H9 (cell line): ENCODE measurements around the gene RANBP9. TPM values are rescaled to one million over a fixed set of nuclear protein-coding genes. Genes with fewer than 3 reads are reported as not detected.

Experiments
- DNase-seq: peaks from one replicate; pipeline ENCODE4 v3.0.0-alpha.2; 2017
- H2AFZ ChIP-seq: one replicate; pipeline ENCODE4 v1.6.1; 2013; ENCODE audit warnings: mild to moderate bottlenecking, low read length, control low read depth, moderate library complexity
- H2AK5ac ChIP-seq: 2 replicates; pipeline ENCODE4 v1.6.1; 2013; ENCODE audit warnings: low read length, control low read depth, mixed read lengths; ENCODE audit not compliant: insufficient read length
- H2BK120ac ChIP-seq: one replicate; pipeline ENCODE4 v1.6.1; 2013; ENCODE audit warnings: low read depth, mild to moderate bottlenecking, low read length, control low read depth, inconsistent platforms; ENCODE audit not compliant: poor library complexity, severe bottlenecking
- H2BK12ac ChIP-seq: 2 replicates; pipeline ENCODE4 v1.6.1; 2013; ENCODE audit warnings: low read length, control low read depth, mixed read lengths, low read depth; ENCODE audit not compliant: insufficient read length
- H2BK15ac ChIP-seq: 2 replicates; pipeline ENCODE4 v1.6.1; 2013; ENCODE audit warnings: low read depth, low read length, control low read depth
- H2BK20ac ChIP-seq: one replicate; pipeline ENCODE4 v1.6.1; 2013; ENCODE audit warnings: low read depth, mild to moderate bottlenecking, low read length, control low read depth, inconsistent platforms; ENCODE audit not compliant: poor library complexity, severe bottlenecking
- H2BK5ac ChIP-seq: 2 replicates; pipeline ENCODE4 v1.6.1; 2013; ENCODE audit warnings: low read length, control low read depth, mixed read lengths; ENCODE audit not compliant: insufficient read length
- H3K14ac ChIP-seq: 2 replicates; pipeline ENCODE4 v1.6.1; 2013; ENCODE audit warnings: low read length, control low read depth; ENCODE audit not compliant: insufficient read depth
- H3K18ac ChIP-seq: 2 replicates; pipeline ENCODE4 v1.6.1; 2013; ENCODE audit warnings: low read depth, mild to moderate bottlenecking, mixed read lengths, low read length, control low read depth; ENCODE audit not compliant: insufficient read length
- H3K23ac ChIP-seq: 2 replicates; pipeline ENCODE4 v1.6.1; 2013; ENCODE audit warnings: low read length, control low read depth, mixed read lengths, low read depth; ENCODE audit not compliant: insufficient read length
- H3K23me2 ChIP-seq: 2 replicates; pipeline ENCODE4 v1.6.1; 2013; ENCODE audit warnings: low read depth, mild to moderate bottlenecking, mixed read lengths, low read length, control low read depth; ENCODE audit not compliant: insufficient read length, poor library complexity, severe bottlenecking
- H3K27ac ChIP-seq: 2 replicates; pipeline ENCODE4 v1.5.1; 2013; ENCODE audit warnings: low read length, control low read depth, mixed read lengths, low read depth; ENCODE audit not compliant: insufficient read length
- H3K27me3 ChIP-seq: 2 replicates; pipeline ENCODE4 v1.6.1; 2013; ENCODE audit warnings: low read length, control low read depth, inconsistent platforms; ENCODE audit not compliant: insufficient read depth
- H3K4ac ChIP-seq: 2 replicates; pipeline ENCODE4 v1.6.1; 2013; ENCODE audit warnings: low read depth, mild to moderate bottlenecking, control low read depth, inconsistent platforms, low read length, moderate library complexity
- H3K4me1 ChIP-seq: 2 replicates; pipeline ENCODE4 v1.6.1; 2013; ENCODE audit warnings: low read length, control low read depth, inconsistent platforms; ENCODE audit not compliant: insufficient read depth
- H3K4me2 ChIP-seq: 2 replicates; pipeline ENCODE4 v1.6.1; 2013; ENCODE audit warnings: low read length, control low read depth, mixed read lengths; ENCODE audit not compliant: insufficient read length, insufficient read depth
- H3K56ac ChIP-seq: 2 replicates; pipeline ENCODE4 v1.6.1; 2013; ENCODE audit warnings: low read depth, mild to moderate bottlenecking, mixed read lengths, low read length, control low read depth; ENCODE audit not compliant: insufficient read length
- H3K79me1 ChIP-seq: 2 replicates; pipeline ENCODE4 v1.6.1; 2013; ENCODE audit warnings: low read depth, mild to moderate bottlenecking, moderate library complexity, low read length, control low read depth, inconsistent platforms; ENCODE audit not compliant: insufficient read depth, poor library complexity, severe bottlenecking
- H3K79me2 ChIP-seq: 2 replicates; pipeline ENCODE4 v1.6.1; 2013; ENCODE audit warnings: low read length, control low read depth, inconsistent platforms; ENCODE audit not compliant: insufficient read depth
- H3K9ac ChIP-seq: 2 replicates; pipeline ENCODE4 v1.6.1; 2013; ENCODE audit warnings: low read length, control low read depth, mixed read lengths; ENCODE audit not compliant: insufficient read length; ENCODE audit errors: extremely low read depth
- H3K9me3 ChIP-seq: one replicate; pipeline ENCODE4 v1.6.1; 2013; ENCODE audit warnings: low read depth, low read length, inconsistent platforms; ENCODE audit not compliant: control insufficient read depth
- H3T11ph ChIP-seq: one replicate; pipeline ENCODE4 v1.6.1; 2013; ENCODE audit warnings: mild to moderate bottlenecking, low read length, control low read depth, inconsistent platforms
- H4K20me1 ChIP-seq: one replicate; pipeline ENCODE4 v1.6.1; 2013; ENCODE audit not compliant: control insufficient read depth, insufficient read length, insufficient read depth
- H4K5ac ChIP-seq: 2 replicates; pipeline ENCODE4 v1.6.1; 2013; ENCODE audit warnings: low read depth, mild to moderate bottlenecking, mixed read lengths, low read length, control low read depth; ENCODE audit not compliant: insufficient read length
- H4K8ac ChIP-seq: replicated peaks from 2 replicates; pipeline ENCODE4 v1.6.1; 2013; ENCODE audit warnings: low read length, control low read depth, mixed read lengths, low read depth; ENCODE audit not compliant: insufficient read length
- H4K91ac ChIP-seq: 2 replicates; pipeline ENCODE4 v1.6.1; 2013; ENCODE audit warnings: low read depth, mild to moderate bottlenecking, moderate library complexity, mixed read lengths, low read length, control low read depth; ENCODE audit not compliant: insufficient read length
- H3K27ac Mint-ChIP-seq, 3 experiments: 2 replicates in 2 of 3; 3 replicates in 1 of 3; pipeline ENCODE4 v1.8.0; 2020 to 2021; ENCODE audit warnings: mixed read lengths in 3 of 3, mild to moderate bottlenecking in 1 of 3, moderate library complexity in 1 of 3
- H3K27me3 Mint-ChIP-seq: 2 replicates; pipeline ENCODE4 v1.8.0; 2021; ENCODE audit warnings: low read depth, mild to moderate bottlenecking, moderate library complexity, mixed read lengths
- H3K36me3 Mint-ChIP-seq, 3 experiments: 2 replicates in 2 of 3; 3 replicates in 1 of 3; pipeline ENCODE4 v1.8.0; 2020 to 2021; ENCODE audit warnings: low read depth in 3 of 3, mixed read lengths in 3 of 3; ENCODE audit not compliant: insufficient read depth in 1 of 3
- H3K4me1 Mint-ChIP-seq, 2 experiments: 2 replicates each; pipeline ENCODE4 v1.8.0; 2020; ENCODE audit warnings: mixed read lengths in 2 of 2
- H3K4me3 Mint-ChIP-seq, 2 experiments: 2 replicates in 1 of 2; 3 replicates in 1 of 2; pipeline ENCODE4 v1.8.0; 2020 to 2021; ENCODE audit warnings: mild to moderate bottlenecking in 2 of 2, mixed read lengths in 2 of 2, moderate library complexity in 1 of 2
- H3K9me3 Mint-ChIP-seq, 2 experiments: 2 replicates in 1 of 2; 3 replicates in 1 of 2; pipeline ENCODE4 v1.8.0; 2020; ENCODE audit warnings: mild to moderate bottlenecking in 2 of 2, mixed read lengths in 2 of 2, moderate library complexity in 1 of 2
- CTCF ChIP-seq: fragments of 200-600 bp; sonication (generic); conservative IDR thresholded peaks from 3 replicates; pipeline ENCODE4 v1.8.0; 2021; ENCODE audit warnings: antibody characterized with exemption, mild to moderate bottlenecking
- WGBS: extraction: QIAGEN DNeasy Blood & Tissue Kit; methylation state at CpG from one replicate; pipeline ENCODE4 v1.1.7; 2013; ENCODE audit warnings: missing lambda C conversion rate, low lambda C conversion rate, mixed read lengths; ENCODE audit not compliant: insufficient read length; ENCODE audit errors: extremely low coverage; 5-methylcytosine and 5-hydroxymethylcytosine counted together
- total RNA-seq: library from RNA; stranded (reverse); gene quantifications from 2 replicates; pipeline ENCODE4 v1.2.1, GENCODE V29; 2021

The RANBP9 gene
- total RNA-seq, 1 experiment from 2014 or later = 37.2 TPM

- no peak overlapping the region for H3K18ac ChIP-seq
- H3K4me3 Mint-ChIP-seq = no peak overlapping the region
- no peak overlapping the region for H2BK12ac ChIP-seq
- H3K27ac Mint-ChIP-seq = peak overlapping the region in 1 of 3 experiments; percentile 47; a peak in 1 of 7 replicates
- no peaks in the 10 kb centered on the region for H3K4me1 ChIP-seq
- H4K5ac ChIP-seq = no peak overlapping the region
- H3K27ac ChIP-seq = no peak overlapping the region
- no peak overlapping the region for H4K8ac ChIP-seq
- no peak overlapping the region for H3K4ac ChIP-seq
- TF ChIP-seq CTCF = no peak
- H4K20me1 ChIP-seq = no peaks in the 10 kb centered on the region
- no peak overlapping the region for H2AFZ ChIP-seq
- no peaks in the 10 kb centered on the region for H3K27me3 Mint-ChIP-seq
- H3T11ph ChIP-seq = no peak overlapping the region
- no peak overlapping the region for H4K91ac ChIP-seq
- no peak for DNase-seq
- H3K4me1 Mint-ChIP-seq = peaks cover 32 to 33% of the 10 kb centered on the region in 2 experiments
- H3K9ac ChIP-seq = no peak overlapping the region
- peaks cover 3 to 19% (median 9%) of the 10 kb centered on the region in 3 experiments; a peak in 5 of 7 replicates for H3K36me3 Mint-ChIP-seq
- no peak overlapping the region for H2BK5ac ChIP-seq
- H2BK15ac ChIP-seq = no peak overlapping the region
- H2AK5ac ChIP-seq = no peak overlapping the region
- H3K9me3 Mint-ChIP-seq = no peaks in the 10 kb centered on the region
- no peak overlapping the region for H3K14ac ChIP-seq
- no peak overlapping the region for H2BK20ac ChIP-seq
- no peaks in the 10 kb centered on the region for H3K23me2 ChIP-seq
- H3K56ac ChIP-seq = no peak overlapping the region
- no peaks in the 10 kb centered on the region for H3K79me1 ChIP-seq
- no peak overlapping the region for H2BK120ac ChIP-seq
- H3K23ac ChIP-seq = no peak overlapping the region
- peaks cover 6% of the 10 kb centered on the region; the same call in 1 of the 2 replicates for H3K79me2 ChIP-seq
- no CpG with 5 or more reads among the region's 2 CpGs for WGBS
- H3K27me3 ChIP-seq = no peaks in the 10 kb centered on the region
- no peaks in the 10 kb centered on the region for H3K9me3 ChIP-seq
- H3K4me2 ChIP-seq = no peak overlapping the region
Observed at GRCh38 chr6:13697857-13698256, 13.8 kb downstream of the RANBP9 start.
